Measurements from ENCODE around the gene ITGBL1.

Gene ITGBL1

GRCh38 chr13:101627556-101627943, 175.1 kb downstream of the ITGBL1 start:
- TF ChIP-seq ZNF792 (tag by site-specific recombination; IDR thresholded peaks at IDR 0.05) (no peak), OSR2 (tag by site-specific recombination; IDR thresholded peaks at IDR 0.05) (no peak), ZNF555 (tag by site-specific recombination; conservative IDR thresholded peaks at IDR 0.05) (no peak), ZNF785 (tag by site-specific recombination; IDR thresholded peaks at IDR 0.05) (no peak), ZNF175 (tag by site-specific recombination; IDR thresholded peaks at IDR 0.05) (no peak), ZNF510 (tag by site-specific recombination; IDR thresholded peaks at IDR 0.05; ENCODE audit: insufficient replicate concordance) (no peak), ZFHX2 (tag by site-specific recombination; conservative IDR thresholded peaks at IDR 0.05) (no peak), ZNF37A (tag by site-specific recombination; IDR thresholded peaks at IDR 0.05) (no peak), ZNF596 (tag by site-specific recombination; IDR thresholded peaks at IDR 0.05) (no peak), ZNF112 (tag by site-specific recombination; IDR thresholded peaks at IDR 0.05) (no peak), ZSCAN18 (tag by site-specific recombination; IDR thresholded peaks at IDR 0.05) (no peak), BCL11A (tag by site-specific recombination; IDR thresholded peaks at IDR 0.05; ENCODE audit: low read depth) (no peak), ZNF548 (tag by site-specific recombination; IDR thresholded peaks at IDR 0.05) (no peak), ZNF658 (tag by site-specific recombination; IDR thresholded peaks at IDR 0.05) (no peak), ZNF311 (tag by site-specific recombination; IDR thresholded peaks at IDR 0.05; ENCODE audit: borderline replicate concordance) (no peak), IKZF3 (tag by site-specific recombination; IDR thresholded peaks at IDR 0.05) (no peak), PRDM1 (tag by site-specific recombination; IDR thresholded peaks at IDR 0.05) (no peak)
- ChIA-PET POLR2A (no interaction called here), CTCF (no interaction called here)
- Histone ChIP-seq H3K4me1 (ENCODE audit: control insufficient read depth, insufficient read depth, low read length) (no peaks in the 10 kb centered on the region), H3K9me3 (ENCODE audit: control insufficient read depth, insufficient read depth, low read depth, low read length) (no peaks in the 10 kb centered on the region), H3K4me3 (ENCODE audit: low read depth, low read length) (no peak overlapping the region), H3K27ac (ENCODE audit: extremely low read depth, low read depth, low read length) (no peak overlapping the region), H3K36me3 (ENCODE audit: control insufficient read depth in 2 of 2, insufficient read depth in 1 of 2, low read length in 2 of 2) (no peaks in the 10 kb centered on the region)

GRCh38 chr13:101628900-101629299, 176.4 kb downstream of the ITGBL1 start:
- POLR2A ChIA-PET: no interaction called here
- TF ChIP-seq ZNF530 (tag by site-specific recombination; IDR thresholded peaks at IDR 0.05; ENCODE audit: low read depth) (no peak), ZBTB17 (tag by site-specific recombination; IDR thresholded peaks at IDR 0.05) (no peak), ZFP69B (tag by site-specific recombination; IDR thresholded peaks at IDR 0.05) (no peak), ZNF132 (tag by site-specific recombination; IDR thresholded peaks at IDR 0.05; ENCODE audit: borderline replicate concordance) (no peak), ZNF391 (tag by site-specific recombination; IDR thresholded peaks at IDR 0.05; ENCODE audit: borderline replicate concordance, low read depth) (no peak), ZBTB1 (tag by site-specific recombination; IDR thresholded peaks at IDR 0.05) (no peak), BCL11A (tag by site-specific recombination; IDR thresholded peaks at IDR 0.05; ENCODE audit: low read depth) (no peak), ZNF791 (tag by site-specific recombination; IDR thresholded peaks at IDR 0.05) (no peak), ZNF561 (tag by site-specific recombination; IDR thresholded peaks at IDR 0.05; ENCODE audit: borderline replicate concordance) (no peak), ZNF558 (tag by site-specific recombination; IDR thresholded peaks at IDR 0.05) (no peak), ZFP3 (tag by site-specific recombination; IDR thresholded peaks at IDR 0.05; ENCODE audit: low read depth) (no peak), ZNF843 (tag by site-specific recombination; IDR thresholded peaks at IDR 0.05) (no peak), SETDB1 (IDR thresholded peaks at IDR 0.05; ENCODE audit: insufficient read length, low read length) (no peak), ZNF623 (tag by site-specific recombination; IDR thresholded peaks at IDR 0.05) (no peak), ZBTB8A (tag by site-specific recombination; IDR thresholded peaks at IDR 0.05) (no peak)
- H3K4me3 ChIP-seq (ENCODE audit: low read depth, low read length): no peak overlapping the region
- CTCF ChIA-PET: no interaction called here
- H3K27ac ChIP-seq (ENCODE audit: extremely low read depth, low read depth, low read length): no peak overlapping the region
- no peaks in the 10 kb centered on the region for H3K9me3 ChIP-seq (ENCODE audit: control insufficient read depth, insufficient read depth, low read depth, low read length)
- H3K4me1 ChIP-seq (ENCODE audit: control insufficient read depth, insufficient read depth, low read length): no peaks in the 10 kb centered on the region
- H3K36me3 ChIP-seq (ENCODE audit: control insufficient read depth in 2 of 2, insufficient read depth in 1 of 2, low read length in 2 of 2): no peaks in the 10 kb centered on the region

Data from HEK293 (cell line).